ENCODE data around the gene GPRIN3. TPM values are rescaled to one million over a fixed set of nuclear protein-coding genes. Genes with fewer than 3 reads are reported as not detected.
"Not testable (repeated sequence)": the region's sequence is repeated elsewhere in the genome, so short reads cannot be mapped to it uniquely, and the experiment has no call there.

GPRIN3 gene
- total and polyA plus RNA-seq, 10 of the 15 experiments (the other 5 are each of a cell fraction or from before 2014, with no cell fraction given) = under 0.01 to 0.05 (median 0.01) TPM; not detected in 6

DNA sequence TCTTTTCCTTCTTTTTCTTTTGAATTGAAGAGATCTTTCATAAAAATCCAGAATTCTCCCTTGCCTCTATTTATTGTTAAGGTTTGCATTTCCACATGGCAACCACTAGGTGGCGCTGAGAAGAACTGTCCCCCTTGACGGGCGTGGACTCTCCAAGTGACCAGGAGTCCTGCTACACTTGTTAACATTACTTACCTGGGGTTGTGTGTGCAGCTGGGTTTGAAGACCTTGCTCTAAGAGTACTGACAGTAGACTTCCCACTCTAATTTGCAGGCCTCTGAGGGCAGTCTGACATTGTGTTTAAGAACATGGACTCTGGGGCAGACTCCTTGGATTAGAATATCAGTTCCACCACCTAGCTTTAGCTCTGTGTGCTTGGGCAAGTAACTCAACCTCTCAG is 52.8 kb downstream of the GPRIN3 start:
- Histone ChIP-seq H3K4me1 (ENCODE audit: control insufficient read depth, insufficient read depth, low read length) (no peaks in the 10 kb centered on the region), H3K79me2 (ENCODE audit: control insufficient read depth, insufficient read depth, low read length) (no peaks in the 10 kb centered on the region), H3K36me3 (ENCODE audit: control insufficient read depth in 2 of 2, insufficient read depth in 2 of 2, low read length in 1 of 2) (no peaks in the 10 kb centered on the region), H3K27me3 (replicated peaks in 1 of 2; ENCODE audit: control insufficient read depth in 2 of 2, insufficient read depth in 2 of 2, low read length in 1 of 2) (no peaks in the 10 kb centered on the region; a peak in 1 of 4 replicates), H3K9me3 (replicated peaks; ENCODE audit: control insufficient read depth, insufficient read depth, low read length) (no peaks in the 10 kb centered on the region), H3K9ac (ENCODE audit: control insufficient read depth, insufficient read depth, low read length) (no peak overlapping the region), H3K4me2 (ENCODE audit: control insufficient read depth, insufficient read depth) (no peak overlapping the region), H4K20me1 (ENCODE audit: control insufficient read depth, insufficient read depth) (no peaks in the 10 kb centered on the region), H3K4me3 (no peak overlapping the region), H3K27ac (ENCODE audit: control insufficient read depth, insufficient read depth) (no peak overlapping the region), H2AFZ (ENCODE audit: control insufficient read depth, low read depth, low read length) (no peak overlapping the region)
- SMC1A ChIA-PET (ENCODE audit: uncharacterized antibody, unreplicated experiment) = interaction anchor here (1.3 to 2.3 kb wide), 3 partner anchors 29 to 54 kb away, joined by 3 to 7 read pairs (median 5); no protein-coding TSS in a partner anchor
- in situ Hi-C loops (cut with MboI) = loop anchor here (10.0 kb wide), 1 partner anchor 180 kb away; no protein-coding TSS in a partner anchor
- 0% methylated on average over 3 of the region's 3 CpGs for WGBS (ENCODE audit: insufficient coverage, insufficient replicate concordance, low lambda C conversion rate, missing lambda C conversion rate)
- CTCF ChIA-PET = interaction anchor here (0.6 to 6.2 kb wide), 13 partner anchors 8 to 180 kb away, joined by 3 to 23 read pairs (median 5); no protein-coding TSS in a partner anchor
- peak; percentile 61 for FAIRE-seq
- POLR2A ChIA-PET = no interaction called here
- intact Hi-C loops (cut with micrococcal nuclease; ENCODE audit: unreplicated experiment) = loop anchor here (2.0 to 5.0 kb wide), 2 partner anchors 180 to 652 kb away; no protein-coding TSS in a partner anchor
- RAD21 ChIA-PET (ENCODE audit: unreplicated experiment) = interaction anchor here (1.0 kb wide), 1 partner anchor 29 kb away, joined by 4 read pairs; no protein-coding TSS in a partner anchor
- ATAC-seq = peak; percentile 76
- TF ChIP-seq RAD21 (IDR thresholded peaks at IDR 0.05; ENCODE audit: insufficient read depth, low read depth, low read length) (peak; percentile 57), YBX1 (IDR thresholded peaks at IDR 0.05) (no peak), SMC3 (IDR thresholded peaks at IDR 0.05; ENCODE audit: borderline replicate concordance, low read length) (peak; percentile 53; the same call in 1 of the 2 replicates), CREM (IDR thresholded peaks at IDR 0.05; ENCODE audit: low read depth) (no peak)
- TF ChIP-seq, protein P1, sequence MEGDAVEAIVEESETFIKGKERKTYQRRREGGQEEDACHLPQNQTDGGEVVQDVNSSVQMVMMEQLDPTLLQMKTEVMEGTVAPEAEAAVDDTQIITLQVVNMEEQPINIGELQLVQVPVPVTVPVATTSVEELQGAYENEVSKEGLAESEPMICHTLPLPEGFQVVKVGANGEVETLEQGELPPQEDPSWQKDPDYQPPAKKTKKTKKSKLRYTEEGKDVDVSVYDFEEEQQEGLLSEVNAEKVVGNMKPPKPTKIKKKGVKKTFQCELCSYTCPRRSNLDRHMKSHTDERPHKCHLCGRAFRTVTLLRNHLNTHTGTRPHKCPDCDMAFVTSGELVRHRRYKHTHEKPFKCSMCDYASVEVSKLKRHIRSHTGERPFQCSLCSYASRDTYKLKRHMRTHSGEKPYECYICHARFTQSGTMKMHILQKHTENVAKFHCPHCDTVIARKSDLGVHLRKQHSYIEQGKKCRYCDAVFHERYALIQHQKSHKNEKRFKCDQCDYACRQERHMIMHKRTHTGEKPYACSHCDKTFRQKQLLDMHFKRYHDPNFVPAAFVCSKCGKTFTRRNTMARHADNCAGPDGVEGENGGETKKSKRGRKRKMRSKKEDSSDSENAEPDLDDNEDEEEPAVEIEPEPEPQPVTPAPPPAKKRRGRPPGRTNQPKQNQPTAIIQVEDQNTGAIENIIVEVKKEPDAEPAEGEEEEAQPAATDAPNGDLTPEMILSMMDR (IDR thresholded peaks at IDR 0.05 in 2 of 3, conservative IDR thresholded peaks at IDR 0.05 in 1 of 3; ENCODE audit: control insufficient read depth in 2 of 3, extremely low read depth in 1 of 3, insufficient read depth in 1 of 3, low read depth in 3 of 3, low read length in 3 of 3) = peak; percentile 66 to 75 (median 72)
- no peak for DNase-seq (ENCODE audit: low read depth, low spot score)
- no TSS peak for BruUV-seq (replicated peaks)

- BruUV-seq (replicated peaks); RAD21 ChIA-PET (ENCODE audit: unreplicated experiment); H3K27me3 ChIP-seq (replicated peaks in 1 of 2; ENCODE audit: control insufficient read depth in 2 of 2, insufficient read depth in 2 of 2, low read length in 1 of 2); H4K20me1 ChIP-seq (ENCODE audit: control insufficient read depth, insufficient read depth); DNase-seq (ENCODE audit: low read depth, low spot score); ATAC-seq; H3K4me3 ChIP-seq; H2AFZ ChIP-seq (ENCODE audit: control insufficient read depth, low read depth, low read length); POLR2A ChIA-PET; H3K9ac ChIP-seq (ENCODE audit: control insufficient read depth, insufficient read depth, low read length); H3K27ac ChIP-seq (ENCODE audit: control insufficient read depth, insufficient read depth); H3K4me1 ChIP-seq (ENCODE audit: control insufficient read depth, insufficient read depth, low read length); H3K4me2 ChIP-seq (ENCODE audit: control insufficient read depth, insufficient read depth); H3K79me2 ChIP-seq (ENCODE audit: control insufficient read depth, insufficient read depth, low read length); H3K9me3 ChIP-seq (replicated peaks; ENCODE audit: control insufficient read depth, insufficient read depth, low read length); H3K36me3 ChIP-seq (ENCODE audit: control insufficient read depth in 2 of 2, insufficient read depth in 2 of 2, low read length in 1 of 2); FAIRE-seq: not testable (repeated sequence)
- 66% methylated on average over 4 of the region's 4 CpGs for WGBS (ENCODE audit: insufficient coverage, insufficient replicate concordance, low lambda C conversion rate, missing lambda C conversion rate)
- in situ Hi-C loops (cut with MboI) (loop anchor here (10.0 kb wide), 1 partner anchor 180 kb away; no protein-coding TSS in a partner anchor), intact Hi-C loops (cut with micrococcal nuclease; ENCODE audit: unreplicated experiment) (loop anchor here (2.0 kb wide), 1 partner anchor 180 kb away; no protein-coding TSS in a partner anchor)
- CTCF ChIA-PET = interaction anchor here (1.2 to 6.2 kb wide), 5 partner anchors 28 to 181 kb away, joined by 6 to 23 read pairs (median 8); no protein-coding TSS in a partner anchor
- SMC1A ChIA-PET (ENCODE audit: uncharacterized antibody, unreplicated experiment) = interaction anchor here (1.3 to 1.9 kb wide), 2 partner anchors 28 to 54 kb away, joined by 3 to 7 read pairs; no protein-coding TSS in a partner anchor
These were observed 53.3 kb downstream of the GPRIN3 start for GRCh38 chr4:89254347-89254746.
